ENCODE data around the gene CCDC51. TPM values are rescaled to one million over a fixed set of nuclear protein-coding genes. Genes with fewer than 3 reads are reported as not detected.

The CCDC51 gene
- total RNA-seq, 1 experiment from 2014 or later, result 59.5 TPM

GRCh38 chr3:48413086-48413485 lies 26.8 kb downstream of the CCDC51 start:
- Mint-ChIP-seq H3K4me3 (ENCODE audit: unreplicated experiment) (no peak overlapping the region), H3K27me3 (ENCODE audit: insufficient read depth, unreplicated experiment) (no peaks in the 10 kb centered on the region), H3K9me3 (ENCODE audit: unreplicated experiment) (no peaks in the 10 kb centered on the region), H3K27ac (ENCODE audit: unreplicated experiment) (peak overlapping the region; percentile 48), H3K36me3 (ENCODE audit: insufficient read depth, unreplicated experiment) (peaks cover 93% of the 10 kb centered on the region), H3K4me1 (ENCODE audit: low read depth, unreplicated experiment) (peaks cover 5% of the 10 kb centered on the region)
- H3K4me3 ChIP-seq (ENCODE audit: low read depth, low read length), result no peak overlapping the region
- H3K4me1 ChIP-seq, result no peaks in the 10 kb centered on the region
- peaks cover 19% of the 10 kb centered on the region for H3K36me3 ChIP-seq (ENCODE audit: control insufficient read depth, insufficient read depth, low read length)
- no peak for DNase-seq
- POLR2A ChIA-PET, result interaction anchor here (0.6 kb wide), 1 partner anchor 91 kb away, joined by 10 read pairs; no protein-coding TSS in a partner anchor
- no peaks in the 10 kb centered on the region for H3K27me3 ChIP-seq (replicated peaks; ENCODE audit: control insufficient read depth, insufficient read depth, low read length)
- no peak for TF ChIP-seq CTCF (IDR thresholded peaks at IDR 0.05; ENCODE audit: insufficient read depth in 1 of 2, low read depth in 1 of 2, low read length in 1 of 2, severe bottlenecking in 1 of 2, unreplicated experiment in 1 of 2)
- no peaks in the 10 kb centered on the region for H3K9me3 ChIP-seq
- intact Hi-C loops (cut with micrococcal nuclease; ENCODE audit: unreplicated experiment), result no loop called here
- no TSS peak for BruUV-seq (replicated peaks)
- CTCF ChIA-PET, result interaction anchor here (2.5 kb wide), 1 partner anchor 23 kb away, joined by 22 read pairs; no protein-coding TSS in a partner anchor

DNA sequence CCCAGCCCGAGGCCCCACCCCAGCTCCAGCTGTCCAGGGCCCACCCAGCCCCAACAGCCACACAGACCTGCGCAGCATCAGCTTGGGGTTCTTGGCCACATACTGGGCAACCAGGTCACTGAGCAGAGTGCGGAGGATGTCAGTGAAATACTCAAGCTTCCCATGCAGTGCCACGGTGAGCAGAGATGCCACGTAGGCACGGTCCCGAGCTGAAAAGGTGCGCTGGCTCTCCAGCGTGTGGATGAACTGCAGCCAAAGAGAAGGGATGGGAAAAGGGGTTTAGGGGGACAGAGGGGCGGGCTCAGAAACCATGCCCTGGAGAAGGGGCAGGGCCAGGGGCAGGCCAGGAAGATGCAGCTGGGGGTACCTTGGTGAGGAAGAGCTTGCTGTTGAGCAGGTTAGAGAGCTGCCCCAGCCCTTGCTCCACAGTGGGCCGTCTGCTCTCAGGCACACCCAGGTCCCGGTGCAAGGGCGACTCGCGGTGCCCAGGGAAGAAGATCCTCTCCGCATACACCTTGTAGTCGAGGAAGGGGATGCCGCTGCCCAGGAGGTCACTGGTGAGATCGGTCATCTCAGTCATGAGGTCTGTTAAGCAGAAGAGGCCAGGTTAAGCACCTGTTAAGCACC lies 27.4 kb downstream of the CCDC51 start:
- H3K27me3 ChIP-seq (replicated peaks; ENCODE audit: control insufficient read depth, insufficient read depth, low read length), result no peaks in the 10 kb centered on the region
- H3K4me3 ChIP-seq (ENCODE audit: low read depth, low read length), result no peak overlapping the region
- H3K27me3 Mint-ChIP-seq (ENCODE audit: insufficient read depth, unreplicated experiment), result no peaks in the 10 kb centered on the region
- H3K36me3 Mint-ChIP-seq (ENCODE audit: insufficient read depth, unreplicated experiment), result peaks cover 88% of the 10 kb centered on the region
- no peak for TF ChIP-seq CTCF (IDR thresholded peaks at IDR 0.05; ENCODE audit: insufficient read depth in 1 of 2, low read depth in 1 of 2, low read length in 1 of 2, severe bottlenecking in 1 of 2, unreplicated experiment in 1 of 2)
- no peaks in the 10 kb centered on the region for H3K9me3 ChIP-seq
- peaks cover 5% of the 10 kb centered on the region for H3K4me1 Mint-ChIP-seq (ENCODE audit: low read depth, unreplicated experiment)
- H3K27ac Mint-ChIP-seq (ENCODE audit: unreplicated experiment), result no peak overlapping the region
- H3K4me3 Mint-ChIP-seq (ENCODE audit: unreplicated experiment), result no peak overlapping the region
- intact Hi-C loops (cut with micrococcal nuclease; ENCODE audit: unreplicated experiment), result no loop called here
- peak in 1 of 2 experiments; percentile 11 for DNase-seq
- TSS peak; percentile 12 for BruUV-seq (replicated peaks)
- no peaks in the 10 kb centered on the region for H3K9me3 Mint-ChIP-seq (ENCODE audit: unreplicated experiment)
- peaks cover 21% of the 10 kb centered on the region for H3K36me3 ChIP-seq (ENCODE audit: control insufficient read depth, insufficient read depth, low read length)
- ChIA-PET POLR2A (interaction anchor here (0.6 kb wide), 1 partner anchor 90 kb away, joined by 10 read pairs; no protein-coding TSS in a partner anchor), CTCF (interaction anchor here (2.5 kb wide), 1 partner anchor 23 kb away, joined by 22 read pairs; no protein-coding TSS in a partner anchor)
- no peaks in the 10 kb centered on the region for H3K4me1 ChIP-seq

GRCh38 chr3:48411606-48412374 lies 28.1 kb downstream of the CCDC51 start:
- CTCF ChIA-PET, result interaction anchor here (2.5 kb wide), 1 partner anchor 24 kb away, joined by 22 read pairs; no protein-coding TSS in a partner anchor
- BruUV-seq (replicated peaks), result no TSS peak
- Histone ChIP-seq H3K4me3 (ENCODE audit: low read depth, low read length) (no peak overlapping the region), H3K4me1 (no peaks in the 10 kb centered on the region), H3K36me3 (ENCODE audit: control insufficient read depth, insufficient read depth, low read length) (peaks cover 22% of the 10 kb centered on the region), H3K27me3 (replicated peaks; ENCODE audit: control insufficient read depth, insufficient read depth, low read length) (no peaks in the 10 kb centered on the region), H3K9me3 (no peaks in the 10 kb centered on the region)
- POLR2A ChIA-PET, result no interaction called here
- peaks cover 89% of the 10 kb centered on the region for H3K36me3 Mint-ChIP-seq (ENCODE audit: insufficient read depth, unreplicated experiment)
- peaks cover 5% of the 10 kb centered on the region for H3K4me1 Mint-ChIP-seq (ENCODE audit: low read depth, unreplicated experiment)
- H3K9me3 Mint-ChIP-seq (ENCODE audit: unreplicated experiment), result no peaks in the 10 kb centered on the region
- no peak overlapping the region for H3K27ac Mint-ChIP-seq (ENCODE audit: unreplicated experiment)
- peak in 1 of 2 experiments; percentile 36 for DNase-seq
- H3K27me3 Mint-ChIP-seq (ENCODE audit: insufficient read depth, unreplicated experiment), result no peaks in the 10 kb centered on the region
- H3K4me3 Mint-ChIP-seq (ENCODE audit: unreplicated experiment), result no peak overlapping the region
- intact Hi-C loops (cut with micrococcal nuclease; ENCODE audit: unreplicated experiment), result no loop called here
- TF ChIP-seq CTCF (IDR thresholded peaks at IDR 0.05; ENCODE audit: insufficient read depth in 1 of 2, low read depth in 1 of 2, low read length in 1 of 2, severe bottlenecking in 1 of 2, unreplicated experiment in 1 of 2), result no peak
